ENCODE measurements around the gene FES.

- no peak for TF ChIP-seq POLR2A (IDR thresholded peaks at IDR 0.05)
- TF ChIP-seq, protein P1, sequence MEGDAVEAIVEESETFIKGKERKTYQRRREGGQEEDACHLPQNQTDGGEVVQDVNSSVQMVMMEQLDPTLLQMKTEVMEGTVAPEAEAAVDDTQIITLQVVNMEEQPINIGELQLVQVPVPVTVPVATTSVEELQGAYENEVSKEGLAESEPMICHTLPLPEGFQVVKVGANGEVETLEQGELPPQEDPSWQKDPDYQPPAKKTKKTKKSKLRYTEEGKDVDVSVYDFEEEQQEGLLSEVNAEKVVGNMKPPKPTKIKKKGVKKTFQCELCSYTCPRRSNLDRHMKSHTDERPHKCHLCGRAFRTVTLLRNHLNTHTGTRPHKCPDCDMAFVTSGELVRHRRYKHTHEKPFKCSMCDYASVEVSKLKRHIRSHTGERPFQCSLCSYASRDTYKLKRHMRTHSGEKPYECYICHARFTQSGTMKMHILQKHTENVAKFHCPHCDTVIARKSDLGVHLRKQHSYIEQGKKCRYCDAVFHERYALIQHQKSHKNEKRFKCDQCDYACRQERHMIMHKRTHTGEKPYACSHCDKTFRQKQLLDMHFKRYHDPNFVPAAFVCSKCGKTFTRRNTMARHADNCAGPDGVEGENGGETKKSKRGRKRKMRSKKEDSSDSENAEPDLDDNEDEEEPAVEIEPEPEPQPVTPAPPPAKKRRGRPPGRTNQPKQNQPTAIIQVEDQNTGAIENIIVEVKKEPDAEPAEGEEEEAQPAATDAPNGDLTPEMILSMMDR (IDR thresholded peaks at IDR 0.05), result no peak
Measured at GRCh38 chr15:90859234-90860131, 24.8 kb upstream of the FES start.
